GM12892 (cell line): ENCODE measurements around the gene MNT.

ENCODE experiments used
- DNase-seq: peaks from one replicate; pipeline ENCODE4 v3.0.0; 2011; ENCODE audit not compliant: insufficient read length
- FAIRE-seq: peaks from 2 replicates; lab custom pipeline; 2011; peaks lifted over from hg19 to GRCh38; lab: Jason Lieb, UNC
- POLR2A ChIP-seq: IDR thresholded peaks from 2 replicates; pipeline ENCODE4 v1.6.1; 2011; ENCODE audit warnings: low read depth, low read length, control low read depth
- POLR2AphosphoS5 ChIP-seq: IDR thresholded peaks from 2 replicates; pipeline ENCODE4 v1.6.1; 2011; ENCODE audit warnings: low read depth, low read length, control low read depth
- TAF1 ChIP-seq: IDR thresholded peaks from 2 replicates; pipeline ENCODE4 v1.6.1; 2011; ENCODE audit warnings: low read depth, mild to moderate bottlenecking, control low read depth, low read length, borderline replicate concordance

The MNT gene

GRCh38 chr17:2338315-2338657, 62.6 kb downstream of the MNT start:
- FAIRE-seq: peak; percentile 51

GRCh38 chr17:2337544-2338314, 63.1 kb downstream of the MNT start:
- TF ChIP-seq TAF1 (no peak), POLR2AphosphoS5 (no peak), POLR2A (no peak)
- peak; percentile 72 for DNase-seq
- FAIRE-seq: no peak

More at GRCh38 chr17:2338315-2338657, 62.6 kb downstream of the MNT start:
- TF ChIP-seq TAF1: no peak
- TF ChIP-seq POLR2AphosphoS5: no peak
- no peak for TF ChIP-seq POLR2A
- DNase-seq: no peak

GRCh38 chr17:2336852-2337543, 63.9 kb downstream of the MNT start, which contains the start of gene SGSM2:
SGSM2 (plus strand) TSS chr17:2337501; CDS start chr17:2337689, 188 bp downstream.
- FAIRE-seq (peak; percentile 82), DNase-seq (peak; percentile 79)
- TF ChIP-seq TAF1: no peak
- TF ChIP-seq POLR2A: no peak
- TF ChIP-seq POLR2AphosphoS5: no peak

- FAIRE-seq (peak; percentile 95), DNase-seq (peak; percentile 98)
- peak; percentile 92 for TF ChIP-seq TAF1
- peak; percentile 92 for TF ChIP-seq POLR2A
- TF ChIP-seq POLR2AphosphoS5: peak; percentile 75
Observed at GRCh38 chr17:2336215-2336851, 64.5 kb downstream of the MNT start, which contains the start of gene TSR1. TSR1 (minus strand) TSS chr17:2336457; CDS start chr17:2336427, 30 bp downstream.

GRCh38 chr17:2335726-2336214, 65.1 kb downstream of the MNT start:
- DNase-seq (no peak), FAIRE-seq (no peak)
- no peak for TF ChIP-seq POLR2AphosphoS5
- no peak for TF ChIP-seq TAF1
- TF ChIP-seq POLR2A: no peak
